IPS DF 6.9 (cell line): ENCODE data around the gene FKBP1C.

Experiments
- DNase-seq: peaks from one replicate; pipeline ENCODE4 v3.0.0-alpha.2; 2013; ENCODE audit warnings: low read depth, low spot score
- H3K27ac ChIP-seq: one replicate; pipeline ENCODE4 v1.5.1; 2013; ENCODE audit warnings: low read length, control low read depth
- H3K27me3 ChIP-seq: 2 replicates; pipeline ENCODE4 v1.6.1; 2013; ENCODE audit warnings: mild to moderate bottlenecking, low read length; ENCODE audit not compliant: control insufficient read depth, insufficient read depth
- H3K36me3 ChIP-seq: 2 replicates; pipeline ENCODE4 v1.6.1; 2013; ENCODE audit warnings: low read length; ENCODE audit not compliant: control insufficient read depth, insufficient read depth
- H3K4me1 ChIP-seq: 2 replicates; pipeline ENCODE4 v1.6.1; 2013; ENCODE audit warnings: low read length; ENCODE audit not compliant: control insufficient read depth, insufficient read depth
- H3K4me3 ChIP-seq: 2 replicates; pipeline ENCODE4 v1.5.1; 2013; ENCODE audit warnings: mild to moderate bottlenecking, low read length
- H3K9me3 ChIP-seq: 2 replicates; pipeline ENCODE4 v1.6.1; 2013; ENCODE audit warnings: low read length, inconsistent platforms; ENCODE audit not compliant: control insufficient read depth, insufficient read depth
- WGBS: extraction: QIAGEN DNeasy Blood & Tissue Kit; methylation state at CpG from one replicate; pipeline ENCODE4 v1.1.7; 2013; ENCODE audit warnings: mixed read lengths, missing lambda C conversion rate; ENCODE audit not compliant: insufficient read length, insufficient coverage; 5-methylcytosine and 5-hydroxymethylcytosine counted together

FKBP1C gene

DNA sequence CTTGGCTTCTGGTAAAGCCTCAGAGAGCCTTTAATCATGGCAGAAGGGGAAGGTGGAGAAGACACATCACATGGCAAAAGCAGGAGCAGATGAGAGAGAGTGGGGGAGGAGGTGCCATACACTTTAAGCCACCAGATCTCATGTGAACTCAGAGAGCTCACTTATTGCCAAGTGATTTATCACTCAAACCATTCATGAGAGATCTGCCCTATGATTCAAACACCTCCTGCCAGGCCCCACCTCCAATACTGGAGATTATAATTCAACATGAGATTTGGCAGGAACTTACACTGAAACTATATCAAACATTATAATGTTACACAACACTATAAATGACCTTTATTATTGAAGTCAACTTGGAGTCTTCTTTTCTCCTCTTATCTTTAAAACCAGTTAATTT lies 47.9 kb downstream of the FKBP1C start:
- H3K4me3 ChIP-seq, result no peak overlapping the region
- no peak for DNase-seq
- H3K9me3 ChIP-seq, result no peaks in the 10 kb centered on the region

DNA sequence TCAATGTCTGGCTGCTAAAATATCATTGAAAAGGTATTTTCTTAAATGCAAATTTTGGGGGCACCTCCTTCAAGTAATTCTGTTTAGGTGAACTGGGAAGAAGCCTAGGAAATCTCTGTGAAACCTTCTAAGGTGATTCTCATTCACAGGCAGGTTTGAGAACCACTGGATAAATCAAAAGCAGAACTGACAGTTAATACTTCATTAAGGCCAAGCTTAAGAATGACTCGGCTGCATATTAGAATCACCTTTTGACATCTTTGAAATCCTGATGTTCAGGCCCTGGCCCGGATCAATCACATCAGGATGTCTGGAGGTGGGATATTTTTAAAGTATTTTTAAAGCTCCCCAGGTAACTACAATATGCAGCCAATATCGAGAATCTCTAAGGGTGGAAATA lies 50.6 kb downstream of the FKBP1C start:
- no peaks in the 10 kb centered on the region for H3K36me3 ChIP-seq
- H3K9me3 ChIP-seq, result no peaks in the 10 kb centered on the region
- no peak overlapping the region for H3K4me3 ChIP-seq
- no peak overlapping the region for H3K27ac ChIP-seq
- H3K4me1 ChIP-seq, result no peaks in the 10 kb centered on the region
- WGBS, result no CpG with 5 or more reads among the region's 3 CpGs
- H3K27me3 ChIP-seq, result no peaks in the 10 kb centered on the region
- DNase-seq, result no peak

More for the DNA sequence above, 47.9 kb downstream of the FKBP1C start:
- no peaks in the 10 kb centered on the region for H3K36me3 ChIP-seq
- H3K27ac ChIP-seq, result no peak overlapping the region
- H3K27me3 ChIP-seq, result no peaks in the 10 kb centered on the region
- no peaks in the 10 kb centered on the region for H3K4me1 ChIP-seq
